PC-3 (cell line): Measurements from ENCODE around the gene SNX27.

Experiments
- CTCF ChIP-seq: fragments of 300-600 bp; sonication (generic); conservative IDR thresholded peaks from 2 replicates; pipeline ENCODE4 v1.5.1; 2017; ENCODE audit warnings: antibody characterized with exemption, low read depth, mild to moderate bottlenecking, low read length
- EZH2 ChIP-seq: fragments of 300-600 bp; sonication (generic); IDR thresholded peaks from one replicate; pipeline ENCODE4 v1.6.1; 2017; ENCODE audit warnings: antibody characterized with exemption, mild to moderate bottlenecking, low read length; ENCODE audit not compliant: unreplicated experiment
- EZH2phosphoT487 ChIP-seq: fragments of 300-600 bp; sonication (generic); IDR thresholded peaks from 2 replicates; pipeline ENCODE4 v1.6.1; 2018; ENCODE audit warnings: mild to moderate bottlenecking, antibody characterized with exemption, low read length, borderline replicate concordance

GRCh38 chr1:151720554-151720953 is 108.7 kb downstream of the SNX27 start:
- TF ChIP-seq CTCF = no peak
- no peak for TF ChIP-seq EZH2
- TF ChIP-seq EZH2phosphoT487 = no peak
